Measurements from ENCODE around the gene ZNF195. TPM values are rescaled to one million over a fixed set of nuclear protein-coding genes. Genes with fewer than 3 reads are reported as not detected.

Gene ZNF195
- total RNA-seq, 1 experiment from 2014 or later, result 42.5 TPM

DNA sequence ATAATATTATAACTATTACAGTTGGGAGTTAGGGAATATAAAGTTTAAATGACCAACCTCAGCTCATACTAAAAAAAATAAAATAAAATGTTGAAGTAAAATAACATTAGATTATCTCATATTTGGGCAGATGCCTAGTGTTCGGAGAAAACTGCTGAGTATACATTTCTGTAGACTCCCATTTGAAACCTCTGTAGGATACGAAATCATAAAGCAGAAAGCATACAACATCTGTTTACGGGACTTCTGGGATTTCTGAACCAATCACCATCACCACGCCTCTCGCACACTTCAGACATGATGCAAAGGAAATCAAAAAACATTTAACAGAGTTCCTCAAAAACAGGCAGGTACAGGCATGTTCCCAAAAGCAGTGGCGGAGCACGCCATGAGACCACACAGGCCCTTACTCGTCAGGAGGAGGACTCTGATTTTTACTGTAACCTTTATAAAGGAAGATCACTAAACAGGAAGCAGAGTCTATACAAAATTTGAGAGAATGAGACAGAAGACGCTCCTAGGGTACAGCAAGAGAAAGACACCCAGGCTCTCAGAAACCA, 8.6 kb downstream of the ZNF195 start:
- BruUV-seq (replicated peaks), result no TSS peak
- H3K36me3 Mint-ChIP-seq (ENCODE audit: insufficient read depth, unreplicated experiment), result peaks cover 94% of the 10 kb centered on the region
- CTCF ChIA-PET, result no interaction called here
- no peak overlapping the region for H3K4me3 Mint-ChIP-seq (ENCODE audit: unreplicated experiment)
- H3K4me1 Mint-ChIP-seq (ENCODE audit: insufficient read depth, unreplicated experiment), result no peaks in the 10 kb centered on the region
- intact Hi-C loops (cut with micrococcal nuclease), result no loop called here
- POLR2A ChIA-PET, result interaction anchor here (0.7 to 1.9 kb wide), 2 partner anchors 8 to 9 kb away, joined by 3 to 8 read pairs; partner anchors contain the start of gene ZNF195
- no peaks in the 10 kb centered on the region for H3K27me3 Mint-ChIP-seq (ENCODE audit: insufficient read depth, unreplicated experiment)
- H3K9me3 Mint-ChIP-seq (ENCODE audit: unreplicated experiment), result no peaks in the 10 kb centered on the region
- TF ChIP-seq, protein P1, sequence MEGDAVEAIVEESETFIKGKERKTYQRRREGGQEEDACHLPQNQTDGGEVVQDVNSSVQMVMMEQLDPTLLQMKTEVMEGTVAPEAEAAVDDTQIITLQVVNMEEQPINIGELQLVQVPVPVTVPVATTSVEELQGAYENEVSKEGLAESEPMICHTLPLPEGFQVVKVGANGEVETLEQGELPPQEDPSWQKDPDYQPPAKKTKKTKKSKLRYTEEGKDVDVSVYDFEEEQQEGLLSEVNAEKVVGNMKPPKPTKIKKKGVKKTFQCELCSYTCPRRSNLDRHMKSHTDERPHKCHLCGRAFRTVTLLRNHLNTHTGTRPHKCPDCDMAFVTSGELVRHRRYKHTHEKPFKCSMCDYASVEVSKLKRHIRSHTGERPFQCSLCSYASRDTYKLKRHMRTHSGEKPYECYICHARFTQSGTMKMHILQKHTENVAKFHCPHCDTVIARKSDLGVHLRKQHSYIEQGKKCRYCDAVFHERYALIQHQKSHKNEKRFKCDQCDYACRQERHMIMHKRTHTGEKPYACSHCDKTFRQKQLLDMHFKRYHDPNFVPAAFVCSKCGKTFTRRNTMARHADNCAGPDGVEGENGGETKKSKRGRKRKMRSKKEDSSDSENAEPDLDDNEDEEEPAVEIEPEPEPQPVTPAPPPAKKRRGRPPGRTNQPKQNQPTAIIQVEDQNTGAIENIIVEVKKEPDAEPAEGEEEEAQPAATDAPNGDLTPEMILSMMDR (IDR thresholded peaks at IDR 0.05; ENCODE audit: unreplicated experiment), result no peak
- no peak overlapping the region for H3K27ac Mint-ChIP-seq (ENCODE audit: low read depth, unreplicated experiment)
- DNase-seq (ENCODE audit: unreplicated experiment), result no peak

DNA sequence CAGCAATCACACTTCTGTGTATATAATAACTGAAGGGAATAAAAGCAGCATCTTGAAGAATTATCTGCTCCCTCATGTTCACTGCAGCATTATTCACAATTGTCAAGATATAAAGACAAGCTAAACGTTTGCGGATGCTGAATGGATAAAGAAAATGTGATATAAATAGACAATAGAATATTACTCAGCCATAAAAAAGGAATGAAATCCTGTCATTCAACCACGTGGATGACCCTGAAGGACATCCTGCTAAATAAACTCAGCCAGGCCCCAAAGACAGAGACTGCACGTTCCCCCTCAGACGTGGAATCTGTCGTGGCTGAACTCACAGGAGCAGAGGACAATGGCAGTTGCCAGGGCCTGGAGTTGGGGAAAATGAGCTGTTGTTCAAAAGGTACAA, 9.6 kb downstream of the ZNF195 start:
- Mint-ChIP-seq H3K4me3 (ENCODE audit: unreplicated experiment) (no peak overlapping the region), H3K9me3 (ENCODE audit: unreplicated experiment) (no peaks in the 10 kb centered on the region), H3K36me3 (ENCODE audit: insufficient read depth, unreplicated experiment) (peaks cover 96% of the 10 kb centered on the region), H3K27ac (ENCODE audit: low read depth, unreplicated experiment) (no peak overlapping the region), H3K4me1 (ENCODE audit: insufficient read depth, unreplicated experiment) (no peaks in the 10 kb centered on the region), H3K27me3 (ENCODE audit: insufficient read depth, unreplicated experiment) (no peaks in the 10 kb centered on the region)
- intact Hi-C loops (cut with micrococcal nuclease), result no loop called here
- ChIA-PET CTCF (interaction anchor here (0.6 kb wide), 1 partner anchor 58 kb away, joined by 3 read pairs; no protein-coding TSS in a partner anchor), POLR2A (interaction anchor here (0.7 to 1.9 kb wide), 2 partner anchors 9 to 11 kb away, joined by 3 to 8 read pairs; partner anchors contain the start of gene ZNF195)
- TF ChIP-seq, protein P1 (IDR thresholded peaks at IDR 0.05; ENCODE audit: unreplicated experiment), result no peak
- no TSS peak for BruUV-seq (replicated peaks)
- DNase-seq (ENCODE audit: unreplicated experiment), result no peak

DNA sequence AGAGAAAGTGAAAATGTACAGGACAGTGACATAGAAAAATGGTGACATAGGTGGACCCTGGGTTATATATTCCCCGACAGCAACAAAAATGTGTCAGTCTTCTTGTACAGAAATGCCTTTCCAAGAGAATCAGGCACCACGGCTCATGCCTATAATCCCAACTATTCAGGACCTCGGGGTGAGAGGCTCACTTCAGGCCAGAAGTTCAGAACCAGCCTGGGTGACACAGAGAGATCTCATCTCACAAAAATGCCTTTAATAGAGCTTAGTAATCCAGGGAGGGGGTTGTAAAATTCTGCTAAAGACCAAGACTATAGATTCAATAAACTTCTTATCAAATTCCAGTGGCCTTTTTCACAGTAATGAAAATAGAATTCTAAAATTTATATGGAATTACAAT, 10.7 kb downstream of the ZNF195 start:
- ChIA-PET POLR2A (no interaction called here), CTCF (no interaction called here)
- BruUV-seq (replicated peaks), result no TSS peak
- TF ChIP-seq, protein P1 (IDR thresholded peaks at IDR 0.05; ENCODE audit: unreplicated experiment), result no peak
- H3K4me1 Mint-ChIP-seq (ENCODE audit: insufficient read depth, unreplicated experiment), result no peaks in the 10 kb centered on the region
- intact Hi-C loops (cut with micrococcal nuclease), result no loop called here
- H3K36me3 Mint-ChIP-seq (ENCODE audit: insufficient read depth, unreplicated experiment), result peaks cover 96% of the 10 kb centered on the region
- H3K4me3 Mint-ChIP-seq (ENCODE audit: unreplicated experiment), result no peak overlapping the region
- no peak for DNase-seq (ENCODE audit: unreplicated experiment)
- H3K9me3 Mint-ChIP-seq (ENCODE audit: unreplicated experiment), result peaks cover 4% of the 10 kb centered on the region
- H3K27me3 Mint-ChIP-seq (ENCODE audit: insufficient read depth, unreplicated experiment), result no peaks in the 10 kb centered on the region
- no peak overlapping the region for H3K27ac Mint-ChIP-seq (ENCODE audit: low read depth, unreplicated experiment)

DNA sequence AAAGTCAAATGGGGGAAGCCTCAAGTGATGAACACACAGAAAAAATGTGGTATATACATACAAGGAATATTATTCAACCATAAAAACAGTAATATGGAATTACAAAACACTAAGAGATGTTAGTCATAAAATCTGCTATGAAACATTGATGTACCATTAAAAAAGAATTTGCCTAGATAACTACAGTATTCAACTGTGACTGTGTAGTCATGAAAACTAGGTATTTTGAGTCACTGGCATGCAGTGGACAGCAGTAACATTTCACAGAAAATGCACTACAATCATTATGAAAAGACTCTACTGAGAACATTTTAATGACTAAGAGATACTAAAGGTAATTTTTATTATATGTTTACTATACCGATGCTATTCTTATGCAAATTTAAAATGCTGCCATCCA, 11.7 kb downstream of the ZNF195 start:
- Mint-ChIP-seq H3K4me1 (ENCODE audit: insufficient read depth, unreplicated experiment) (no peaks in the 10 kb centered on the region), H3K4me3 (ENCODE audit: unreplicated experiment) (no peak overlapping the region)
- intact Hi-C loops (cut with micrococcal nuclease), result no loop called here

More for the DNA sequence above, 11.7 kb downstream of the ZNF195 start:
- DNase-seq (ENCODE audit: unreplicated experiment), result no peak
- Mint-ChIP-seq H3K27me3 (ENCODE audit: insufficient read depth, unreplicated experiment) (no peaks in the 10 kb centered on the region), H3K36me3 (ENCODE audit: insufficient read depth, unreplicated experiment) (peaks cover 100% of the 10 kb centered on the region), H3K27ac (ENCODE audit: low read depth, unreplicated experiment) (no peak overlapping the region), H3K9me3 (ENCODE audit: unreplicated experiment) (peaks cover 14% of the 10 kb centered on the region)
- CTCF ChIA-PET, result no interaction called here
- POLR2A ChIA-PET, result no interaction called here
- BruUV-seq (replicated peaks), result no TSS peak
- TF ChIP-seq, protein P1 (IDR thresholded peaks at IDR 0.05; ENCODE audit: unreplicated experiment), result no peak

Measured in MCF 10A (cell line).